ENCODE measurements around the gene PEPD.

The PEPD gene

GRCh38 chr19:33514885-33515551 lies 6.6 kb downstream of the PEPD start:
- no peak for TF ChIP-seq CTCF (IDR thresholded peaks at IDR 0.05; ENCODE audit: insufficient read depth, low read depth, low read length, missing control alignments)
- no peak for DNase-seq (ENCODE audit: low read depth)
- no peak overlapping the region for H3K4me3 ChIP-seq (ENCODE audit: low read length)

DNA sequence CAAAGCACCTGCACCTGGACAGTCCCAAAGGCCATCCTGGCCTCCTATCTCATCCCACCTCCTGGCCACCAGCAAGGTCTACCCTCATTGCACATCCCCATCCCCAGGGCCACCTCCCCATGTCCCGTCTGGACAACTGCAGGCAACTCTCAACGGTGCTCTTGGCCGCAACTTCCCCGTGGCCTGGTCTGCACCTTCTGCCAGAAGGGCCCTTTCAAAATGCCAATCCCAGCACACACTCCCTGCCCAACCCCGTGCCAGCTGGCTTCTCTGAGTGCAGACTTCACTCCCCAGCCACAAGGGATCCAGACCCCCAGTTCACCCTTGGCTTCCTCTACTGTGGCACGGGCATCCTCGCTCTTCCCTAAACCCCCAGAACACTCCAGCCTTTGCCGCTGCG lies 8.2 kb downstream of the PEPD start:
- H3K4me3 ChIP-seq (ENCODE audit: low read length), result no peak overlapping the region
- TF ChIP-seq CTCF (IDR thresholded peaks at IDR 0.05; ENCODE audit: insufficient read depth, low read depth, low read length, missing control alignments), result no peak
- no peak for DNase-seq (ENCODE audit: low read depth)

- TF ChIP-seq CTCF (IDR thresholded peaks at IDR 0.05; ENCODE audit: insufficient read depth, low read depth, low read length, missing control alignments), result no peak
- no peak overlapping the region for H3K4me3 ChIP-seq (ENCODE audit: low read length)
- DNase-seq (ENCODE audit: low read depth), result no peak
These were observed 8.9 kb downstream of the PEPD start for GRCh38 chr19:33512580-33513137.

- H3K4me3 ChIP-seq (ENCODE audit: low read length), result no peak overlapping the region
- TF ChIP-seq CTCF (IDR thresholded peaks at IDR 0.05; ENCODE audit: insufficient read depth, low read depth, low read length, missing control alignments), result no peak
- DNase-seq (ENCODE audit: low read depth), result no peak
These were observed 9.6 kb downstream of the PEPD start for GRCh38 chr19:33512021-33512420.

DNA sequence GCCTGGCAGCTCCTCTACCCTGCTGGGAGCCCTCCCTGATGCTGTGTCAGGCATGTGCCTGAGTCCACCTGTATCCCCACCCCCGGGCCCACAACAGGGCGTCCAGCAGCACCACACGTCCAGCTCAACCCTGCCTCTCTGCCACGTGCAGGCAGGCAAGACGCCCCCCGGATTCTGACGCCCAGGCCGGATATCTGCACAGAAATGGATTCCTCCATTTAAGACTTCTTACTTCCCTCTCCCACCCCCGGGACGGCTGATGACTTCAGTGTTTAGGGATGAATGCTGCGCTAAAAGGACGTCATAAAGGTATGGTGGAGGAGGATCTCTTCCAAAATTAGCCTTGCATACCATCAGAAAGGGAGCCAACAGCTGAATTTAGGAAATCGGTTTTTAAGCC lies 10.2 kb downstream of the PEPD start:
- no peak for DNase-seq (ENCODE audit: low read depth)
- no peak for TF ChIP-seq CTCF (IDR thresholded peaks at IDR 0.05; ENCODE audit: insufficient read depth, low read depth, low read length, missing control alignments)
- H3K4me3 ChIP-seq (ENCODE audit: low read length), result no peak overlapping the region

GRCh38 chr19:33510462-33511194 lies 11.0 kb downstream of the PEPD start:
- TF ChIP-seq CTCF (IDR thresholded peaks at IDR 0.05; ENCODE audit: insufficient read depth, low read depth, low read length, missing control alignments), result no peak
- H3K4me3 ChIP-seq (ENCODE audit: low read length), result no peak overlapping the region
- DNase-seq (ENCODE audit: low read depth), result no peak
